HG03378 (cell line): Measurements from ENCODE around the gene CYP46A1.

Experiments
- ATAC-seq: cut with Tn5 transposase; IDR thresholded peaks from one replicate; pipeline ENCODE4 v1.9.1; 2021; ENCODE audit warnings: mild to moderate bottlenecking, moderate library complexity; ENCODE audit not compliant: unreplicated experiment

Gene CYP46A1

DNA sequence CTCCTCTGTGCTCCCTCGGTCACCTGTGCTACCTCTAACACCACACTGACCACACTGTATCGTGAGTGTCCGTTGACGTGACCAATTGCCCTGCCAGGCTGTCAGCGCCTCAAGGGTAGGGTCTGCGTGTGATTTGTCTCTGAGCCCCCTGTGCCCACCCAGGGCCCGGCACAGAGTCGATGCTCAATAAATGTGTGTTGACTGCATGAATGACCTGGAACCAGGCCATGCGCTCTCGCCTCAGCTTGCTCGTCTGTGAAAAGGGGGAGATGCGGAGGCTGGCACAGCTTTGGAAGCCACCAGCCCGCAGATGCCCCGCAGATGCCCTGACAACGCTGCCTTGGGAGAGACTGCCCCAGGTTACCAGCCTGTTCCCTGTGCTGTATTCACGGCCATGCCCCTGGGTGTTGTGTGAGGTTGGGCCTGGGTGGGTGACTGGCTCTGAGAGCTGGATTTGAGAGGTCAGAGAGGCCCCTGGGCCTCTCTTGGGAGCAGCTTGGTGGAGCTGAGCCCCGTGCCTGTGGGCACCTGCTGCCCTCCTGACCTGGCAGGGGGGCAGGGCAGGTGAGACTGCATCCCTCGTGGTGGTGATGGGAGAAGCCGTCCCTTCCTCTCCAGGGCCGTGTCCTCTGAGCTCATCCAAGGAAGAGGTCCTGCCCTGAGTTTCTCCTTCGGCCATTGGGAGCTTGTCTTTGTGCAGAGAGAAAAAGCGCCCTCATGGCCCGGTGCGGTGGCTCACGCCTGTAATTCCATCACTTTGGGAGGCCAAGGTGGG is 43.2 kb downstream of the CYP46A1 start:
- no peak for ATAC-seq

DNA sequence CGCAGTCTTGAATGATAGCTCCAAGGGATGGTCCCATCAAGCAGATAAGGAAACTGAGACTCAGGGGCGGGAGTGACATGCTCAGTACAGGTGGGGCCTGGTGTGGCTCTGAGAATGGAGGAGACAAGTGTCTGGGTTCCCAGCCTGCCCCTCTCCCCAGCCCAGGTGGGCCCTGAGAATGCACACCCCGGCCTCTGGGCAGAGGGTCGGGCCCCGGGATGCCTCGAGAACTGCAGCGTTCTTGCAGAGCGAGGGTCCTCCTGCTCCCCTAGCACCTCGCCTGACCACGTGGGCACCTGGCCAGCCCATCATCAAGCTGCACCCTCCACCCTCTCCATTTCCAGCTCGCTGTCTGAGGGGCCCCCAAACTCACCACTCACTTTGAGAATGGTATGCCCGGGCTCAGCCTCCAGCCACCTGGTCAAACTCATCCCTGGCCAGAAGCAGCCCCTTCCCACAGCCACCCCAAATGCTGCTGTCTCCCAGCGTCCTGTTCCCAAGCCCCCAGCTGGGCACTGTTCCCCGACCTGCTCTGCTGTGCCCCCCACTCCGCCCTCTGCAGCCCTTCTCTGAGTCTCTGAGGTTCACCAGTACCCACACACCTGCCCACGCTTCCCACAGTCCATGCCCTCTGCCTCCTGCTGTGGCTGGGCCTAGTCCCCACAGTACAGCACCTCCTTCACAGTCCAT is 44.3 kb downstream of the CYP46A1 start:
- ATAC-seq: no peak

DNA sequence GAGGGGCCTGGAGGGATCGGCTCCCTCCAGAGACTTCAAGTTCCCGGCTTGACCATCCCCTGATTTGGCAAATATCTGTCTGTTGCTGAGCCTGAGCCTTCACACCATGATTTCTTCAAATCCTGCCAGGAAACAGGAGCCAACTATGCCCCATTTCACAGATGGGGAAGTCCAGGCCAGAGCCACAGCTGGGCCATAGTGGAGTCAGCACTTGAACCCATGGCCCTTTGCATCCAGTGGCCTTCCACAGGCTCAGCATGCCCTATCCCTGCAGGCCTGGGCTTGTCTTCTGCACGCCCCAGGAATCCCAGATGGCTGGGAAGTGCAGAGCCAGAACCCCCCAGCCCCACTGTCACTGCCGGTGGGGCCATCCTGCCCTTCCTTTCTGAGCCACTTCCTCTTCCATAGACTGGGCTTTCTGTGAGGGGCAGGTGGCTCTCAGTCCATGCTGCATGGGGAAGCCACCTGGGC is 44.9 kb downstream of the CYP46A1 start:
- ATAC-seq: no peak

DNA sequence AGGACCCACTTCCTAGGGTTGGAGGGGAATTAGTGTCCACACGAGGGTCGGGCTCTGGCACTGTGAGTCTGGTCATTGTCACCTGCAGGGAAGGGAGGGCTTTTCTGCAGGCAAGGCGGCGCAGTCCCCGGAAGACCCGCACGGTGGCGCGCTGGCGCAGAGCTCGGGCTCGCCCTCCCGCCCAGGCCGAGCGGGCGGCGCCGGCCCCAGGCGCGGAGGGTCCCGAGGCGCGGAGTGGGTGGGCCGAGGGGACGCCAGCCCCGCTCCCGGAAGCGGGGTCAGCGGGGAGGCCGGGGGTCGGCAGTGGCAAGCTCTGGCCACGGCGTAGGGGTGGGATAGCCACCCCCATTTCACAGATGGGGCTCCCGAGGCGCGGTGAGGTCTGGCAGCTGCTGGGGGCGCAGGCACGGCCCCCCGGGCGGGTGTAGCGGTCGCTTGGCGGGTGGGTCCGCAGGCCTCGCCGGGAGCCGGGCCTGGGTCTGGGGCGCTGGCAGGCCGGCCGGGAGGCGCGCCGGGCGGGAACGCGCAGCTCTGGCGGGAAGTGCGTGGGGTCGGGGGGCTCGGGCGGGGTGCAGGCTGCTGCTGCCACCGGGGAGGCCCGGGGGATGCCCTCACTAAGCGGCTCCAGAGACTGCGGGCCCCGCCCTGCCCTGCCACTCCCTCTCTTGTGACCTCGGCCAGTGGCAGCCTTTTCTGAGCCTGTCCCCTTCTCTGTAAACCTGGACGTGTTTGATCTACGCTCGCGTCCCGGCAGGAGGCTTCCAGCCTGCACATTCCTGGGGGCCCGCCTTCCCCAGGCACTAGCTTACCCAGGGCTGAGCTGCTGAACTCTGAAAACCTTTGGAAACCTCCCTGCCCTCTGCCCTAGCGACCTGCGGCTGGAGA is 46.1 kb downstream of the CYP46A1 start:
- ATAC-seq: no peak

DNA sequence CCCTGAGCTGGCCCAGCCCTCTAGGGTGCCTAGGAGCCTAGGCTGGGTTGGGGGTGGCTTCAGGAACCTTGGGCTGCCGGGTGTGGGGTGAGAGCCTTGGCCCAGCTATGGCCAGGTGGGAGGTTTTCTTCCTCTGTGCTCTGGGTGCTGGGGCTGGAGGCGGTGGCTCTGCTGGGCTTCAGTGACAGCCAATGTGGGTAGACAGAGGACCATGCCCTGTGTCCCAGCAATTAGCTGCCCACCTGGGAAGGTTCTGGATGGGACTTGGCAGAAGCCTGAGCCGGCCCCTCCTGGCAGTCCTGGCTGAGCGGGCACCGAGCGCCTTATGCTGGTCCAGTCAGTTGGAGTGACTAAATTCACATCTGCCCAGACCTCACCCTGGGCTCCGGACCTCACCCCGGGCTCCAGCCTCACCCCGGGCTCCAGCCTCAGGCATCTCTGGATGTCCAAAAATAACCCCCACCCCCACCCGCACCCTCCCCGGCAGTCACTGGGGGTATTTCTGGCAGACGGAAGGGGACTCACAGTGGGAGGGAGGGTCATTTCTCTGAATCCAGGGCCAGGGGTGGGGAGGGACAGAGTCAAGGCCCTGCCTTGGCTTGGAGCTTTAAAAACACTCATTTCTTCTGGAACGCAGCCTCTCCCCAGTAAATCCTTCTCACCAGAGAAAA is 46.9 kb downstream of the CYP46A1 start:
- no peak for ATAC-seq

DNA sequence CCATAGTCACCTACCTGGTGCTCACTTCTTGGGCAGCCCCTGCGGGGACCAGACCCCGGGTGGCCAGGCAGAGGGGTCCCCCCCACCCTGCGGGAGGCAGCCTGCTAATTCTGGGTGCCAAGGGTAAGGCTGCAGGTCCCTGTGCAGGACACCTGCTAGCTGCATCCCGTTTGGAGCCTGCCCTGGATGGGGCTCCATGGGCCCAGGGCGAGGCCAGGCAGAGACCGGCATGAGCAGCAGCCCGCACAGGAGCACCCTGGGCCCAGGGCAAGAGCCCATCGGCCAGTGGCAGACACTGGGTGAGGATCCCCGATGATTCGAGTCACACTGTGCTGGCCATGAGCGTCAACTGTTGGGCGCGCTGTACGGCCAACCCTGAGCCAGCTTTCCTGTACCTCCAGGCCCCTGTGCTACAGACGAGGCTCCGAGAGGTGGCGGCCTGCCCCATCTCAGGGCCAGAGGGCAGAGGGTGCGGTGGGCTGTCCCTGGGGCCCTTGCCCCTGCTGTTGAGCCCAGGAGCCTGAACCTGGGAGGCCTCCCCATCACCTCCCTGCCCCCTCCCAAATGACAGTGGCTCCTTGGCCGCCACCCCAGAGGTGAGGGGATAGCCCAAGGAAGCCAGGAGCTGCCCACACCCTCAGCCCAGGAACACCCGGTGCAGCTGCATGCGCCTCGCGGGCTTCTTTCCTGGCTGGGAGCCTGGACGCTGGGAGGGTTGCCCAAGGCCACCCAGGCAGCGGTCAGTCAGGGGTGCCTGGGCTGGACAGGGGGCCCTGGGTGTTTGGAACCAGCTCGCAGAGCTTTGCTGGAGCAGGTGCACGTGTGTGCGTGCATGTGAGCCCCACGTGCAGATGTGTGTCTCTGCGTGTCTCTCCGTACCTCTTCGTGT is 47.7 kb downstream of the CYP46A1 start:
- no peak for ATAC-seq

- ATAC-seq: no peak
These were observed 48.5 kb downstream of the CYP46A1 start for GRCh38 chr14:99732436-99733210.

DNA sequence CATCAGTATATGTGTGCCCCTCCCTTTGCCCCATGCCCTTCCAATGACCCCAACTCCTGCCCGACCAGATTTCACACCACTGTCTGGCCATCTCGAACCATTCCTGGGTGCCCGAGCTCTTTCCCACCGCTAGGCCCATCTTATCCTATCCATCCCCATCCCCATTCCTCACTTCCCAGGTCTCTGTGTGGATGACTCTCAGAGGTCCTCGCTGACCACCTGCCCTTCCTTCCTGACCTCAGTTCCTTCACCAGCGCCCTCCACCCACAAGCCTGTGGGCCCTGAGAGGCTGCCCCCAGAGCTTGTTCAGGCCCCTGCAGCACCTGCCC is 49.1 kb downstream of the CYP46A1 start:
- no peak for ATAC-seq

- no peak for ATAC-seq
These were observed 49.7 kb downstream of the CYP46A1 start for GRCh38 chr14:99733540-99734405.

- no peak for ATAC-seq
These were observed 50.4 kb downstream of the CYP46A1 start for GRCh38 chr14:99734406-99735051.

DNA sequence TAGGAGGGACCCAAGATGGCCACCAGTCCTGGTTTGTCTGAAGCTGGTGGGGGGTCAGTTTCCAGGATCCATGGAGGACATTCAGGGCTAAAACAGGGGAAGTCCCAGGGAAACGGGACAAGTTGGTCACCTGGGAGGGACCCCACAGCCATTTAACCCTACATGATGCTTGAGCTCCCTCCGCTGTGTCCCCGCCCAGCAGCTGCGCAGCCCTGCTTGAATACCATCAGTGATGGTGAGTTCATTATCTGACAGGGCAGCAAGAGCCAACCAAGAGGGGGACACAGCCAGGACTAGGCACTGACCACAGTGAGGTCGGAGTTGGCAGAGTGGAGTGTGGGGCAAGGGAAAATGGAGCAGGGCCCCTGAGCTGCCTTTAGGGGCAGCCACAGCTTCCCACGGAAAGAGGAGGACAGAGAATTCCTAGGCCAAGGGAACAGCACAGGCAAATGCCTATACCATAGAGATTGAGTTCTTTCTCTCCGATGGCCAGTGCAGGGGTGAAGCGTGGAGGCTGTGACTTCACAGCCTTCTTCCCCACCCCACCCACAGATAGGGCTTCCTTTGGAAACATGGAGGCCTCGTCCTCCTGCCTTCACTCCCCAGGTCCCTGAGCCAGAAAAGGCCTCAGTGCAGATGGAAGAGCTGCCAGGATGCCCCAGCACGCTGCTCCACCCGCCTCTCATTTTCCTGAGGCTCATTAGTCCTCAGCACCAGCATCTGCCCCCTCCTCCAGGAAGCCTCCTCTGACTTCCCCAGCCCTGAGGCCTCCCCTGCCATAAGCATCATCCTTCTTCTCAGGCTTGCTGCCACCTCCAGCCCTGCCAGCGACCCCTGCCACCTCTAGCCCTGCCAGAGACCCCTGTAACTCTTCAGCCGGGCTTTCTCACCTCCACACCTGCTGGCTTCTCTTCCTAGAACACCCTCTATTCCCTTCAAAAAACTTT is 51.4 kb downstream of the CYP46A1 start:
- no peak for ATAC-seq

DNA sequence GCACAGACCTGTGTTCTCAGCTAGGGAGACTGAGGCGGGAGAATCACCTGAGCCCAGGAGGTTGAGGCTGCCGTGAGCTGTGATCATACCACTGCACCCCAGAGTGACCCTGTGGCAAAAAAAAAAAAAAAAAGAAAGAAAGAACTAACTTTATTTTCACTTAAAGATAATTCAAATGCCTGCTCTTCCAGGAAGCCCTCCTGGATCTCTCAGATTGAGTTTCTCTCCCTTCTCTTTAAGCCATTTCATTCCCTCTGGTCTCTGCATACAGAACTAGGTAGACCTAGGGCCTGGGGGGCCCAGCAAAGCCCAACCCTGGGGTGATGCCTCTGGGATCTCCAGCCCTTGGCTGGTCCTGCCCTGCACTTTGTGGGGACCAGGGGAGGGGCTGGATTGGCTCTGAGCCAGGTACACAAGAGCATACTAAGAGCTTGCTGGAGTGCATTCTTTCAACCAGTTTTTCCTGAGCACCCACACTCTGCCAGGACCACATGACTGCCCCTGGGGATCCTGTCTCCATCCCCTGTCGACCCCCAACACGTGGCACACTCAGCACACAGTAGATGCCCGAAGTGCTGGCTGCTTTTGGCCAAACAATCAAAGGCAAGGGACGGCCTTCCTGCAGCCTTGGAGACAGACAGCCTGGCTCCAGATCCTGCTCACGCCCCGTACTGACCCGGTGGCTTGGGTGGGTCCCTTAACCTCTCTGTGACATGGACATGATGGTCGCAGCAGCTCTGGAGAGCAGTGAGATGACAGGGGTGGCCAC is 52.7 kb downstream of the CYP46A1 start:
- ATAC-seq: no peak

DNA sequence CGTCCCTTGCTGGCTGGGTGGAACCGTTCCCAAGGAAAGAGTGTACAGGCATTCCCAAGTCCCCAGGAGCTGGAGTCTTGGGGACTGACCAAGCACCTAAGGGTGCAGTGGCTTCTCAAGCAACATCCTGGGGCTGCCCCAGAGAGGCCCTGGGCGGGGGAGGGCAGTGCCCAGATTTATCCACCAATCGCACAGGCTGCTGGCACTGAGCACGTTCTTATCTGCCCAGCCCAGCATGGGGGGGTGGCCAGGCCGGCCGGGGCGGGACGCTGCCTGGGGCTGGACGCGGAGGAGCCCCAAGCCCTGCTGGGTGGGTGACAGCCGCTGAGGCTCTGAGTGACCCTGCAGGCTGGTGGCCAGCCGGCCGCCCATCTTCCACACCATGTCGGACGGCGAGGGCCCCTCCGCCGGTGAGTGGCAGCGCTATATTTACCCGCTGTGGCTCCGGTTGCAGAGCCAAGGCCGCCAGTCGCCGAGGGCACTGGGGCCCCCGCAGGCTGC is 53.4 kb downstream of the CYP46A1 start:
- ATAC-seq: no peak

GRCh38 chr14:99737956-99738667 is 54.0 kb downstream of the CYP46A1 start:
- no peak for ATAC-seq

- no peak for ATAC-seq
These were observed 56.3 kb downstream of the CYP46A1 start for GRCh38 chr14:99740411-99740810.
